ENCODE data around the gene SCN4B. TPM values are rescaled to one million over a fixed set of nuclear protein-coding genes. Genes with fewer than 3 reads are reported as not detected.
A peak's percentile ranks its signal among the peaks of the same experiment; 100 is the strongest.

Gene SCN4B
- total RNA-seq, 2 donors from 2014 or later: 0.15 to 0.20 TPM

DNA sequence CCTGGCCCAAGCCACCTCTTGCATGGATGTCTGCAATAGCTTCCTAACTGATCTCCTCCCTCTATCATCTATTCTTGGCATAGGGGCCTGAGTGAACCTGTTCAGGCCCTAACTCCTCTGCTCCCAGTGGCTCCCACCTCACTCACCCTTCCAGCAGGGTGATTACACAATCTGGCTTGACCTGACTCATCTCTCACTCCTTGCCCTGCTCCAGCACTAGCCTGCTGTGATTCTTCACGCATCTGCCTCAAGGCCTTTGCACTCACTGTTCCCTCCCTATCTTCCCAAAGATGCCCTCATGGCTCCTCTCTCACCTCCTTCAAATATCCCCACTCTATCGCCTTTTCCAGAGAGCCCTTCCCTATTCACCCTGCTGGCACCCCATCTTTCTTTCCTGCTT, 10.5 kb downstream of the SCN4B start:
- Mint-ChIP-seq H3K36me3 (ENCODE audit: low read depth) (no peaks in the 10 kb centered on the region), H3K27me3 (ENCODE audit: insufficient read depth) (peaks cover 75% of the 10 kb centered on the region), H3K4me3 (no peak overlapping the region), H3K27ac (no peak overlapping the region), H3K9me3 (no peaks in the 10 kb centered on the region), H3K4me1 (peaks cover 5% of the 10 kb centered on the region)
- WGBS, 2 experiments (ENCODE audit: insufficient coverage in 1 of 2, insufficient read length in 1 of 2): 56 to 61% methylated on average over 2 of the region's 2 CpGs
- H3K27ac ChIP-seq (ENCODE audit: low read depth, low read length): no peak overlapping the region
- no peak for TF ChIP-seq CTCF (conservative IDR thresholded peaks at IDR 0.05)
- H3K36me3 ChIP-seq (ENCODE audit: control insufficient read depth, insufficient read depth, low read length): no peaks in the 10 kb centered on the region
- no peaks in the 10 kb centered on the region for H3K4me1 ChIP-seq (ENCODE audit: control insufficient read depth, insufficient read depth, low read length)
- H3K9me3 ChIP-seq (ENCODE audit: control insufficient read depth, low read length): no peaks in the 10 kb centered on the region
- peaks cover 48% of the 10 kb centered on the region for H3K27me3 ChIP-seq (ENCODE audit: control insufficient read depth, insufficient read depth, low read length, poor library complexity, severe bottlenecking)
- peak; percentile 63 for DNase-seq
- no peak overlapping the region for H3K9ac ChIP-seq (ENCODE audit: extremely low read depth, low read length, poor library complexity, severe bottlenecking)
- no peak overlapping the region for H3K4me3 ChIP-seq (ENCODE audit: low read length)

DNA sequence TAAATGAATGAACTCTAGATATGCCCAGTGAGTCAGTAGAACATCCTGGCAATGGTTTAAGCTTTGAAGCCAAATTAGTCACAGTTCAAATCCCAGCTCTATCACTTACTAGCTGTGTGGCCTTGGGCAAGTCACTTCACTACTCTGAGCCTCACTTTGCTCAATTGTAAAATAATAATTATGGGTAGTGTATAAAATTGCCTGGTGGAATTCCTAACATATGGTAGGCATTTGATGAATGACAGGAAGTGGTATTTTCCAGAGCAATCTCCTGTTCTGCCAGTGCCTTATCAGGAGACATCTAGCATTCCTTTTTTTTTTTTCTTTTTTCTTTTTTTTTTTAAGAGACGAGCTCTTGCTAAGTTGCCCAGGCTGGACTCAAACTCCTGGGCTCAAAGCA, 13.0 kb downstream of the SCN4B start:
- H3K4me1 ChIP-seq (ENCODE audit: control insufficient read depth, insufficient read depth, low read length): no peaks in the 10 kb centered on the region
- H3K27me3 ChIP-seq (ENCODE audit: control insufficient read depth, insufficient read depth, low read length, poor library complexity, severe bottlenecking): peaks cover 29% of the 10 kb centered on the region
- no peaks in the 10 kb centered on the region for H3K36me3 ChIP-seq (ENCODE audit: control insufficient read depth, insufficient read depth, low read length)
- Mint-ChIP-seq H3K27me3 (ENCODE audit: insufficient read depth) (peaks cover 70% of the 10 kb centered on the region), H3K4me1 (peaks cover 3% of the 10 kb centered on the region), H3K4me3 (no peak overlapping the region), H3K36me3 (ENCODE audit: low read depth) (no peaks in the 10 kb centered on the region), H3K27ac (no peak overlapping the region), H3K9me3 (no peaks in the 10 kb centered on the region)
- 80 to 82% methylated on average over 1 of the region's 1 CpG for WGBS, 2 experiments (ENCODE audit: insufficient coverage in 1 of 2, insufficient read length in 1 of 2)
- no peak for TF ChIP-seq CTCF (conservative IDR thresholded peaks at IDR 0.05)
- no peak overlapping the region for H3K4me3 ChIP-seq (ENCODE audit: low read length)
- no peak overlapping the region for H3K9ac ChIP-seq (ENCODE audit: extremely low read depth, low read length, poor library complexity, severe bottlenecking)
- no peaks in the 10 kb centered on the region for H3K9me3 ChIP-seq (ENCODE audit: control insufficient read depth, low read length)
- no peak overlapping the region for H3K27ac ChIP-seq (ENCODE audit: low read depth, low read length)
- DNase-seq: no peak

DNA sequence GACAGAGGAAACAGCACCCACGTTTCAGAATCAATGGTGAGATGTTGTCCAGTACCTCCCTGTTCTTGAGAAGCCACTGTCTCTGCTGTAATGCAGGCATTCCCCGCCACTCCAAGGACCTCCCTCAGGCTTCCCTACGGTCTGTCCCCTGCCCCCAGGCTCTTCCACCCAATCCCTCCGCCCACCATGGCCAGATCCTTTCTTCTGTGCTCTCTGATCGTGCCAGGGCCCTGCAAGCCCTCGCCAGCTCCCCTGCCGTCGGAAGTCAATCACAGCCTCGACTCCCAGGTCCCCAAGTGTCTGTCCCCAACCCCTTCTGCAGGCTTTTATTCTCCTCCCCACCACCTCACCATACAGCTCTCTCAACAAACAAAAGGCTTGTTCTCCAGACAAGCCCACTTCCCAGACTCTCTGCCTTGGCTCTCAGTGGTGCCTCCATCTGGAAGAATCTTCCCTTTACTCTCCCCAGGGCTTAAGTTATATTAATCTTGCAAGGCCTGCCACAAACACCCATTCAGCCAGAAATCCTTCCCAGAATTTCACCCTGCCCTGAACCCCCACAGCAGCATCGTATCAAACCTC, 13.7 kb downstream of the SCN4B start:
- no peak overlapping the region for H3K27ac Mint-ChIP-seq
- Histone ChIP-seq H3K4me3 (ENCODE audit: low read length) (no peak overlapping the region), H3K27me3 (ENCODE audit: control insufficient read depth, insufficient read depth, low read length, poor library complexity, severe bottlenecking) (peaks cover 23% of the 10 kb centered on the region), H3K27ac (ENCODE audit: low read depth, low read length) (no peak overlapping the region), H3K4me1 (ENCODE audit: control insufficient read depth, insufficient read depth, low read length) (no peaks in the 10 kb centered on the region), H3K9ac (ENCODE audit: extremely low read depth, low read length, poor library complexity, severe bottlenecking) (no peak overlapping the region), H3K9me3 (ENCODE audit: control insufficient read depth, low read length) (no peaks in the 10 kb centered on the region), H3K36me3 (ENCODE audit: control insufficient read depth, insufficient read depth, low read length) (no peaks in the 10 kb centered on the region)
- H3K4me1 Mint-ChIP-seq: peaks cover 3% of the 10 kb centered on the region
- H3K36me3 Mint-ChIP-seq (ENCODE audit: low read depth): no peaks in the 10 kb centered on the region
- H3K27me3 Mint-ChIP-seq (ENCODE audit: insufficient read depth): peaks cover 65% of the 10 kb centered on the region
- H3K4me3 Mint-ChIP-seq: no peak overlapping the region
- no peaks in the 10 kb centered on the region for H3K9me3 Mint-ChIP-seq
- no peak for DNase-seq
- peak; percentile 21 for TF ChIP-seq CTCF (conservative IDR thresholded peaks at IDR 0.05)
- 56 to 70% methylated on average over 3 to 10 of the region's 10 CpGs for WGBS, 2 experiments (ENCODE audit: insufficient coverage in 1 of 2, insufficient read length in 1 of 2)
